GM13977 (cell line): Measurements from ENCODE around the gene KDM5C.
"Not testable (repeated sequence)": the region's sequence is repeated elsewhere in the genome, so short reads cannot be mapped to it uniquely, and the experiment has no call there.

Experiments
- DNase-seq: peaks from one replicate; pipeline ENCODE4 v3.0.0; 2012; ENCODE audit warnings: low spot score
- CTCF ChIP-seq: IDR thresholded peaks from 2 replicates; pipeline ENCODE4 v1.5.1; 2012; ENCODE audit warnings: mild to moderate bottlenecking, control low read depth; ENCODE audit not compliant: insufficient read depth; ENCODE audit errors: extremely low read depth, missing control alignments
- in situ Hi-C: fragments of 300-500 bp; cut with MboI; formaldehyde crosslinking; loops from one replicate; pipeline ENCODE4 v1.12.0; 2022; ENCODE audit warnings: low sequenced_read_pairs, low pct_unique_long_range_greater_than_20kb, mixed read lengths, inconsistent platforms; ENCODE audit not compliant: unreplicated experiment

The KDM5C gene

GRCh38 chrX:53171356-53171755 is 53.7 kb downstream of the KDM5C start:
- DNase-seq, result no peak
- in situ Hi-C loops, result no loop called here
- no peak for TF ChIP-seq CTCF

GRCh38 chrX:53166103-53166502 is 58.9 kb downstream of the KDM5C start:
- DNase-seq, result no peak
- TF ChIP-seq CTCF, result no peak
- in situ Hi-C loops, result no loop called here

- in situ Hi-C loops, DNase-seq: not testable (repeated sequence)
These were observed 60.4 kb downstream of the KDM5C start for GRCh38 chrX:53164566-53164965.

- no peak for TF ChIP-seq CTCF
- in situ Hi-C loops, result no loop called here
- DNase-seq, result no peak
These were observed 61.6 kb downstream of the KDM5C start for GRCh38 chrX:53163436-53163835.

GRCh38 chrX:53160297-53160983 is 64.6 kb downstream of the KDM5C start:
- in situ Hi-C loops, result no loop called here
- no peak for TF ChIP-seq CTCF
- no peak for DNase-seq

- no peak for DNase-seq
- no peak for TF ChIP-seq CTCF
- in situ Hi-C loops, result no loop called here
These were observed 65.8 kb downstream of the KDM5C start for GRCh38 chrX:53159184-53159583.

- DNase-seq, result no peak
- no peak for TF ChIP-seq CTCF
- in situ Hi-C loops, result no loop called here
These were observed 68.8 kb downstream of the KDM5C start for GRCh38 chrX:53156207-53156596.
